ENCODE data around the gene THAP10.
A peak's percentile ranks its signal among the peaks of the same experiment; 100 is the strongest.
"Not testable (repeated sequence)": the region's sequence is repeated elsewhere in the genome, so short reads cannot be mapped to it uniquely, and the experiment has no call there.

THAP10 gene

DNA sequence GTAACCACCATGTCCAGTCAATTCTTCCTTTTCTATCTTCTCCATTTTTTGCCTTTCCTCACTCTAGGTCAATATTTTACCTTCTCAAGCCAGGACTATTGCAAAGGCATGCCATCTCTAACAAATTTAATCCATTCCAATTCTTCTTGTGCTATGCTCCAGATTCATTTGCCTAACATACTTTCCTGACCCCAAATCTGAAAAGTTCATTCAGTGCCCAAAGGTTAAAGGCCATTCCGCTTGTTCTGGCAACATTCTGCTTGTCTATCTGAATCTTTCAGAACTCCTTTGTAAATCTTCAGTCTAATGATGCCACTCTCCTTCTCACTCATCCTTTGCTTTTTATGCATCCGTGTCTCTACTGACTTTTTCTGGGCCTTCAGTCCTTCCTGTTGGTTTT is 15.6 kb downstream of the THAP10 start:
- no peak for DNase-seq (ENCODE audit: low read depth)

DNA sequence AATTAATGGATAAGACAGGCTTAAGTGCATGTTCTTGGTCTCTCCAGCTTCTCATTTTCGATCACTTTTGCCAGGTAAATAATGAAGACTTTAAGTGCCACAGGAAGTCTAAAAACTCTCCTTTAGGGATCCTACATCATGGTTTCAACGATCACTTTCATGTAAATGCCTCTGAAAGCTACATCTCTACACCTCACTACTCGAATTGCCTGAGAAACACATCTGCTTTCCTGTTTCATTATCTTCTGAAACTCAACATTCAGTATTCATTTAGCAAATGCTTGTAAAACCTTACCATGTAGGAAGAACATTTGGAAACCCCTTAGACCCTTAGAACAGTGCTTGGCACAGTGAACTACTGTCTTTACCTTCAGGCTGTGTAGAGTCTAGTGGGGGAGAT is 16.2 kb downstream of the THAP10 start:
- DNase-seq (ENCODE audit: low read depth), result no peak

DNA sequence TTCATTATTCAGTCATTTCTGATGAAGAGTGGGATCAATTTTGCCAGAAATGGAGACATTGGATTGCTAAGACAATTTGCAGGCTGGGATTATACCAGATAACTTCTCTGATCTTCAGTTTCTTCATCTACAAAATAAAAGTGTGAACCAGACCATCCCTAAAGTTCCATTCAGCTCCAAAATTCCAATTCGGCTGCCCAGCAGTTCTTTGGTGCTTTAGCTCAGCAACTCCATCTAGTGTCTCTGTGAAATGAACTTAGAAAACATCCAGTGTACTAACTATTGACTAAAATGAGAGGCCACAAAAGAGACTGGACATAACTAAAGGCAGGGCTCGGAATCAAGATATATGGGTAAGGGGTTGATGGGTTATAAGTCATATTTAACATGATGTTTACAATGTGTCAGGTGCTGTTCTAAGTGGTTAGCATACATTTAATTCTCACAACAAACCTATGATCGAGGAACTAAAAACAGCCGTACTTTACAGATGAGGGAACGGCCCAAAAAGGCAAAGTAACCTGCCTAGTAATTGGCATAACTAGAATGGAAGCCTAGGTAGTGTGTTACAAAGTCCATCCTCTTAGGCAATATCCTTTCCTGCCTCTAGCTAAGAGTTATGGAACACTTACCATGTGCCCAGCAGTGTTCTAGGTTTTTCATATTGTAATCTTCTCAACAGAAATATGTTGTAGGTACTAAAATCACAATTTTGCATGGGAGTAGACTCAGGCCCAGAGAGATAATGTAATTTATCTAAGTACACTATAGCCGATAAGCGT is 17.0 kb downstream of the THAP10 start:
- DNase-seq (ENCODE audit: low read depth), result no peak

DNA sequence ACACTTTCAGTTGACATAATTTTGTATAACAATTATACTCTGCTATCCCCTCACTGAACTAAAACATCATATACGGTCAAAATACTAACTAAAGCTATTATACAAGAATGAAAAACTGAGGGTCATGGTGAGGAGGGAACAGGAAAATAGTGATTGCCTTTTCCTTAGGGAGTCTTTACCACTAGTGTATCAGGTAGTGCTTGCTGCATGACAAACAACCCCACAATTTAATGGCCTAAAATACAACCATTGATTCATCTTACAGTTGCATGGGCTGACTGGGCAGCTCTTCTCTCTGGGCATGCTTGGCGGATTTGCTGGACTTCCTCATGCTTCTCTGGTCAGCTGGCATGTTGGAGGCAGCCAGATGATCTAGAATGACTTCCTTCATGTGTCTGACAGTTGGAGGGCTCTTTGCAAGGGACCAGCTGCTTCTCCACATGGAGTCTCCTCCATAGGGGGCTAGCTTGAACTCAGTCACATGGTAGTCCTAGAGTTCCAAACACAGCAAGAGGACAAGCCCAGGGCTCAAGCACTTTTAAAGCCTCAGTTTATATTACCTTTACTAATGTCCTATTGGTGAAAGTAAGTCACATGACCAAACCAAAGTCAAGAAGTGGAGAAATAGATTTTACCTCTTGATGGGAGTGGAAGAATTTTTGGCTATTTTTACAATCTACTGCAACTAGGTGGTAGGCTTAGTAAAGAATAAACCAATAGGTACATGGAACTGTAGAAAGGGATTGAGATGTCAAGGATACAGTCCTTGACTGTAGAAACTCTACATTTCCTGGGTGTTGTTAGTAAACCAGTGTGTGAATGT is 18.8 kb downstream of the THAP10 start:
- no peak for DNase-seq (ENCODE audit: low read depth)

DNA sequence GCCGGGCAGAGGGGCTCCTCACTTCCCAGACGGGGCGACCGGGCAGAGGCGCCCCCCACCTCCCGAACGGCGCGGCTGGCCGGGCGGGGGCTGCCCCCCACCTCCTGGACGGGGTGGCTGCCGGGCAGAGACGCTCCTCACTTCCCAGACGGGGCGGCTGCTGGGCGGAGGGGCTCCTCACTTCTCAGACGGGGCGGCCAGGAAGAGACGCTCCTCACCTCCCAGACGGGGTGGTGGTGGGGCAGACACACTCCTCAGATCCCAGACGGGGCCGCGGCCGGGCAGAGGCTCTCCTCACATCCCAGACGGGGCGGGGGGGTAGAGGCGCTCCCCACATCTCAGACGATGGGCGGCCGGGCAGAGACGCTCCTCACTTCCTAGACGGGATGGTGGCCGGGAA is 20.7 kb downstream of the THAP10 start:
- DNase-seq (ENCODE audit: low read depth), result not testable (repeated sequence)

DNA sequence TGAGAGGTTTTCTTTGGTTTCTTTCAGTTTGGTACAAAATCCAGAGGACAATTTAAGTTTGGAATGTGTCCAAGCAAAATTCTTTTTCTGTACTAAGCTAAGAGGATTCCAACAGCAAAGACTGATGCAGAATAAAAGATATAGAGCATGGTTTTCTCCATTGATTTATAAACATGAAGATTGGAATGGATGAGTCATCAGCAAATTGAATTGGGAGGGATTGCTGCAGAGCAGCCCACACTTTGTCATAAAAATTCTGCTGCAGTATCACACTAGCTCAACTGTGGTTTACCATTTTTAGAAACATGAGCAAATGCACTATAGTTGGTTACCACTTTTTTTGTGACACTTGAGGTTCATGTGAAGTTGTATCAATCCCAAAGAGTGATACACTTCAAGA is 22.2 kb downstream of the THAP10 start:
- no peak for DNase-seq (ENCODE audit: low read depth)

DNA sequence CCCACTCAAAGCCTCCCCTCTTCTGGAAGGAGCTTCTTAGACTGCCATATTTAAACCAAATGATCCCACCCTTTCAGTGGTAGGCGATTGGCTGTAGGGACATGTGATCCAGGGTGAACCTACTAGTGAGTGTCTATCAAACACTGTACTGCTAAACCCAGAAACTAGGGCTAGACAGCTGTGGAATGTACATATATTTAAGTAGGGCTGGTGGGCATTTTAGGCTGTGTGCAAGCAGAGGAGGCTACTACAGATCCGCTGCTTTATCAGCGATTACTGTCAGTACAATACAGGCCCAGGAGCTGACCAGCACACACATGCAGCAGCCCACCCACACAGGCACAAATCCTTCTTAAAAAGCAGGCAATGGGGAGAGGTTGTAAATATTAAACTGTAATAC is 22.9 kb downstream of the THAP10 start:
- no peak for DNase-seq (ENCODE audit: low read depth)

DNA sequence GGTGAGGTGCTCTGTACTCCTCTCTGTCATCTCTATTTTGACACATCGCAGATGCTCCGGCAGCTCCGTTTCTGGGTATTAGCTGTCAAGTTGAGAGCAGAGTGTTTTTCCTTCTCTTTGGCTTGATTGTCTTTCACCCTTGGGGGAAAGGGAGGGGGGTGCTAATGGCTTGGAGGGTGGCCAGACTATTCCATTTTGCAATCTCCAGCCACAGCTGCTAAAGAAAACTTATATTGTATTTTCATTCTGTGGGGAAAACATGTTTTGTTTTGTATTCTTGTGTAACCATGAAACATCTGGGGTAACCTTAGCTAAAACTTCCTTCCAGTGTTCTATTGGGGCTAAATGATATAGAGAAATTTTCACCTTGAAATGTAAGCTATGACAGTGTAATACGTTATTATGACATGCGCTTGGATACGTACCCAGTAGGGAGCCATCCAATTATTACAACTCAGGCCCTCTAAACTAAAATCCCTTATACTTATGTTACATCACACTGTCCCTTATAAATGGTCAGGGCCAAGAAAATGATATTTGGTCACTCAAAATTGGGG is 24.2 kb downstream of the THAP10 start:
- DNase-seq (ENCODE audit: low read depth), result no peak

DNA sequence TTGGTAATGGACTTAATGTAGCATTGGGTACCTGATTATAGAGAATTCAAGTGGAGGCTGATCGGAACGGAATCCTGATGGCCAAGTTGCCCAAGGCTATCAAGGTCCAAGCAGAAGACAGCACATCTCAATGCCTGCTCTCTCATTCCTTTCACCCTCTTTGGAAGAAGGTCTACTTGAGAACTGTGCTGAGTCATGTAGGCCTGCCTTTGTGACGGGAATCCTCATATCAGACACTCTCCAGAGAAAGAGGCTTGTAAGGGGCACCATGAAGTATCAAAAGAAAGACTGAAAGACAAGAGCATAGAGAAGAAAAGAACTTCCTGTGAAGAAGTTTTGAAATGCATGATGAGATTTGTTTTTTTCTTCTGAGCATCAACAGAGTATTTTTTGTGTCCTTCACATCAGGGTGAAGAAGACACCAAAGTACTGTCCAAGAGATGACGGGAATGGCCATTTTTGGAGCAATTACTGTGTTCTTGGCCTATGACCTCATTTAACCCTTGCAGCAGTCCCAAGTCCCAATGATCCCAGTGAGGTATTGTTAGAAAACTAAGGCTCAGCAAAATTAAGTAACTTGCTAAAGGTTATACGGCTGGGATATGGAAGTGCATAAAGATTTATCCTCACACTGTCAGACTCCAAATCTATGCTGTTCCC is 25.1 kb downstream of the THAP10 start:
- no peak for DNase-seq (ENCODE audit: low read depth)

DNA sequence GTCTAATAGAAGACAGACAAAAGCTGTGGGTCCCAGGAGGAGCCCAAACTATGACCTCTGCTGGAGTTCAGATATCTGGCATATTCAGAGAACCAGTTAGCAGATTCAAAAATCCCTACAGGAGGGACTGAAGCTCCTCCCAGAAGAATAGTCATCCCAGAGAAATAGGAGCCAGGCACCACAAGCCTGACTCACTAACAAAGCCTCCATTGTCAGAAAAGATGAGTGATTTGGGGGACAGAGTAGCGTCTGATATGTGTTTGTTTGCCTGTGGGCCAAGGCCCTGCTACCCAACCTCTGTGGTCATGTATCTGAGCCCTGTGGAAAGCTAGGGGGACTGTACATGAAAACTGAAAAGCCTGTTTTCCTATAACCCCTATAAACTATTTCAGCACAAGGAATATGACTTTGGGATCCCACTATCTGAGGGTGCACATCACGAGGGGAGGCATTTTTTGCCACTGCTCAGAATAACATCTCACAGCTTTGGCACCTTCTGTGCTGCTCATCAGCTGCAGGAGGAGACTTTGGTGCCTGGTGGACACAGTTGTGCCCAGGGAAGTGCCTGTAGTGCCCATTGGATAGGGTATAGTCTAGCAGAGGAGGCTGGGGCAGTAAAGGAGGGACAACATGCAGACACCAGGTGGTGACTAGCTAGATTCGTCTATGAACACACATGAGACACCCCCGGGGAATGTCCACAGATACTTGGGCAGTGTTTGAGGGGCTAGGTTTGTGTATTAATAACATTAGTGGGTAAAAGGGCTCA is 28.6 kb downstream of the THAP10 start:
- DNase-seq (ENCODE audit: low read depth), result peak; percentile 87

DNA sequence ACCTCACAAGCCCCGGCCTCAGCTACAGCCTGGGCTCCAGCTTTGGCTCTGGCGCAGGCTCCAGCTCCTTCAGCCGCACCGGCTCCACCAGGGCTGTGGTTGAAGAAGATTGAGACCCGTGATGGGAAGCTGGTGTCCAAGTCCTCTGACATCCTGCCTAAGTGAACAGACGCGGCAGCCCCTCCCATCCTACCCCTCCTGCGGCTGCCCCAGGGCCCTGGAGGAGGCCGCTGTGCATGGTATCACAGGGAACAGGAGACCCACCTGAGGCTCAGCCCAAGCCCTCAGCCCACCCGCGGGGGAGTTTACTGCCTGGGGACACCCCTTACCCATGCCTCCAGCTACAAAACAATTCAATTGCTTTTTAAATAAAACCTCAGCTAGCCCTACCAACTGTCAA is 32.2 kb downstream of the THAP10 start:
- DNase-seq (ENCODE audit: low read depth), result no peak

DNA sequence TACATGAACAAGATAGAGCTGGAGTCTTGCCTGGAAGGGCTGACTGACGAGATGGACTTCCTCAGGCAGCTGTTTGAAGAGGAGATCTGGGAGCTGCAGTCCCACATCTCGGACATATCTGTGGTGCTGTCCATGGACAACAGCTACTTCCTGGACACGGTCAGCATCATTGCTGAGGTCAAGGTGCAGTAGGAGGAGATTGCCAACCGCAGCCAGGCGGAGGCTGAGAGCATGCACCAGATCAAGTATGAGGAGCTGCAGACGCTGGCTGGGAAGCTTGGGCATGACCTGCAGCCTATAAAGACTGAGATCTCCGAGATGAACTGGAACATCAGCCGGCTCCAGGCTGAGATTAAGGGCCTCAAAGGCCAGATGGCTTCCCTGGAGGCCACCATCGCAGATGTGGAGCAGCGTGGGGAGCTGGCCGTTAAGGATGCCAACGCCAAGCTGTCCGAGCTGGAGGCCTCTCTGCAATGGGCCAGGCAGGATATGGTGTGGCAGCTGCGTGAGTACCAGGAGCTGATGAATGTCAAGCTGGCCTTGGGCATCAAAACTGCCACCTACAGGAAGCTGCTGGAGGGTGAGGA is 32.8 kb downstream of the THAP10 start:
- no peak for DNase-seq (ENCODE audit: low read depth)

DNA sequence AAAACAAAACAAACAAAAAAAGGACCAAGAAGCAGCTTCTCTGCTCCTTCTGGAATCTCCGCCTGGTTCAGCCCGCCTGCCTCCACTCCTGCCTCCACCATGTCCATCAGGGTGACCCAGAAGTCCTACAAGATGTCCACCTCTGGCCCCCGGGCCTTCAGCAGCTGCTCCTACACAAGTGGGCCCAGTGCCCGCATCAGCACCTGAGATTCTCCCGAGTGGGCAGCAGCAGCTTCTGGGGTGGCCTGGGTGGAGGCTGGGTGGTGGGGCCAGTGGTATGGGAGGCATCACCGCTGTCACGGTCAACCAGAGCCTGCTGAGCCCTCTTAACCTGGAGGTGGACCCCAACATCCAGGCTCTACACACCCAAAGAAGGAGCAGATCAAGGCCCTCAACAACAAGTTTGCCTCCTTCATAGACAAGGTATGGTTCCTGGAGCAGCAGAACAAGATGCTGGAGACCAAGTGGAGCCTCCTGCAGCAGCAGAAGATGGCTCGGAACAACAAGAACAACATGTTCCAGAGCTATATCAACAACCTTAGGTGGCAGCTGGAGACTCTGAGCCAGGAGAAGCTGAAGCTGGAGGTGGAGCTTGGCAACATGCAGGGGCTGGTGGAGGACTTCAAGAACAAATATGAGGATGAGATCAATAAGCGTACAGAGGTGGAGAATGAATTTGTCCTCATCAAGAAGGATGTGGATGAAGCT is 33.5 kb downstream of the THAP10 start:
- DNase-seq (ENCODE audit: low read depth), result not testable (repeated sequence)

DNA sequence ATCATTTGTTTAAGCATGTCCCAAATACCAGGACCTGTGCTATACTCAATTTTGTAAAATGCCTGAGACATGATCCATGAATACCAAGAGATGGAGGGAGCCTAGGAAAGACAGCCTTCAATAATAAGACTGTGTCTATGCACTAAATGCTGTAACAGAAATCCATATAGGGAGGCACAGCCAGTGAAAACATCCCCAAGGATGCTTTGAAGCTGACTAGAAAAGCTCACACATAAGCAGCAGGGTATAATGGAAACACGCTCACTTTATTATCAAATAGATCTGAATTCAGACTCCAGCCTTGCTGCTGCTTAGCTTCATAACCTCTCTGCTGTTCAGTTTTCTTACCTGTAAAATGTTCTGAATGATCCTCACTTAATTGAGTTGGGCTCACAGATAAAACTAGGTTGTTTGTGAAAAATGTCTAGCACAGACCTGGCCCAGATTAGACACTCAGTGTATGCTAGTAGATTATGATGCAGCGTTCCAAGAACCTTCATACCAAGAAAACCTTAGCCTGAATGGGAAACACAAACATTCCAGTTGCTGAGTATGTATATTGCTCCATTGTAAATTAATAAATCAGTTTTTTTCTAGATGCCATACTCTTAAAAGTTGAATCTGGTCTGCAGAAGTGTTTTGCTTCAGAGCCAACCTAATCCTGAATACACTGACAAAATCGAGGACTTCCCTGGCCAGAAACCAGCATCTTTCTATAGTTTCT is 34.5 kb downstream of the THAP10 start:
- no peak for DNase-seq (ENCODE audit: low read depth)

DNA sequence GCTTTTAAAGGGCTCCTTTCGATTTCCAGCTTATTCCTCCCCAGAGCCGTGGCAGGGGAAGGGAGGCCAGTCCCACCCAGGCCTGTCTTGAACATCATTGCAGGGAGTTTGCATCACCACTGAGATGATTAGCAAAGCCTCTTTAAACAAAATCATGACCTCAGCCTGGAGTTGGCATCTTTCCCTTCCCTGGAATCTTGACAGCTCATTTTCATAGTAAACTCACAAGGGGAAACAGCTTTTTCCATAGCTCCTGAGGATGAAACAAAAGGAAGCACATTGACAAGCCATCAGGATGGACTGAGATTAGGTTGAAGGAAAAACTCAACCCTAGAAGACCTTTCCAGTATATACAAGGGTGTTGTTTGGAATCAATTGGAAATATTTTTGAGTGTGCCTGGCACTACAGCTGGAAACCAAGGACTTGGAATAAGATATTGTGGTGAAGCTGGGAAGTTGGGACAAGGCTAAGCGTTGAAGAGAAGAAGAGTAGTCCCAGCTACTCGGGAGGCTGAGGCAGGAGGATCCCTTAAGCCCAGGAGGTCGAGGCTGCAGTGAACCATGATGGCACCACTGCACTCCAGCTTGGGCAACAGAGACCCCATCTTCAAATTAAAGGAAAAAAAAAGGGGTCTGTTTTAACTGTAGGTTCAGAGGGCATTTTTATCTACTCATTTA is 35.2 kb downstream of the THAP10 start:
- peak; percentile 99 for DNase-seq (ENCODE audit: low read depth)

DNA sequence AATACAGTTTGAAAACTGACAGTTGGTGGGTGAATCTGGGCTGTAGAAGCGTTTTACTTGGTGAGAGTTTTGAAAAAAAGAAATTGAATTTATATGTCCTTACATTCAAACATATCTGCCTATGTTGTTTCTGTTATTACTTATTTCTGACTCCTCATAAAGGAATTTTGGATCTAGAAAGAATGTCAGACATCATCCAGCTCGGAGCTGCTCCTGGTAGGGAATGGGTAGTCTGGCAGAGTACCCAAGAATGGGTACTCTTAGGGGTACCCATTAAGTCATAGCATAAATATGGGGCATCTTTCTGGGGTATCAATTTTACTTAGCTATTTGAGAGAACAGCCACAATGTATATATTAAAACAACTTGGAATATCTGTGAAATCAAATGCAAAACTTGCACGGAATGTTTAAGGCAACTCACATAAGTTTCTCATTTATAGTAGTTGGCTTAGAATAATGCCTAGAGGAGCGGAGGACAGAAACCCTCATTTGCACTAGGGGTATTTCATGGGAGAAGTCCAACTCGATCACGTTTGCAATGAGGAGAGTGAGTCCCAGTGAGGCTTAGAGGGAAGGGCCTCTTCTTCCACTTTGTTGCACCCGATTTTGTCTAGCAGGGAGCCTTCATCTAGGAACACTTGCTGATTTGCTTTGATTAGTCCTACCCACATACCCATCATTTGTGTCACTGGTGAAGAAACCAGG is 35.9 kb downstream of the THAP10 start:
- DNase-seq (ENCODE audit: low read depth), result no peak

DNA sequence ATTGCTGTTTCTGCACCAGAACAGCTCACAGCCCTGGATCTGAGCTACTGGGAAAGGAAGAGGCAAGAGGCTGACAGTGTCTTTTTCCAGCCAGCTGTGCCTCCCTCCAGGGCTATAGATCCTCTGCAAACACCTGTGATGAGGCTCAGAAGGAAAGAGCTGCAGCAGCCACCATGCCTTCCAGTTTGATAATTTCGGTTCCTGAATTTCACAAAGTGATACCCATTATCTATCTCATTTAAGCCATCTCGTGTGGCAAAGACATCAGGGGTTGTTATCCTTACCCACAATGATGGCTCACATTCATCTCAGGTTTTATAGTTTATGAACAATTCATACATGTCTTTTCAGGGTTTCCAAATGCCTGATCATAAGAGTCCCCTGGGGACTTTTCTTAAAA is 36.5 kb downstream of the THAP10 start:
- DNase-seq (ENCODE audit: low read depth), result no peak

DNA sequence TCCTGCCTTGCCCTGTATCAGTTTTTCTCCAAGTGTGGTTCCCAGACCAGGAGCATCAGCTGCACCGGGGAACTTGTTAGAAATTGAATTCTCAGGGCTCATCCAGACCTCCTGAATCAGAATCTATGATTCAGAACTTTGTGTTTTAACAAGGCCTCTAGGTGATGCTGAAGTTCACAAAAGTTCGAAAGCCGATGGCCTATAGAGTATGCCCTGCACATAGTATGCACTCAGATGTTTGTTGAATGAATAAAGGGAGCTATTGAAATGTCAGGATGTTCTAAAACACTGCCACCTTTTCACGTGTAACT is 37.6 kb downstream of the THAP10 start:
- DNase-seq (ENCODE audit: low read depth), result no peak

Data from HS-27A (cell line).